Natural killer cell treated with Interleukin-12 subunit alpha and Interleukin-12 subunit beta and Interleukin-15 and Interleukin-18, amount 100 ng/mL, for 72 hours (primary cell): ENCODE results near the gene GPC6. TPM values are rescaled to one million over a fixed set of nuclear protein-coding genes. Genes with fewer than 3 reads are reported as not detected.

Source experiments
- ATAC-seq, 2 donors: fragments of 150-1000 bp; cut with Tn5 transposase in 1 of 2; sonication (Bioruptor Pico), chemical (Tn5 transposase) in 1 of 2; 2 replicates each; pipeline ENCODE4 v1.10.0; 2021
- DNase-seq: peaks from one replicate; pipeline ENCODE4 v3.0.0; 2022; ENCODE audit warnings: low spot score
- H3K27ac Mint-ChIP-seq, 2 donors: 1 replicate in 1 of 2; 2 replicates in 1 of 2; pipeline ENCODE4 v1.8.0; 2022; ENCODE audit warnings: mixed read lengths in 2 of 2, mild to moderate bottlenecking in 1 of 2, moderate library complexity in 1 of 2
- H3K27me3 Mint-ChIP-seq, 2 donors: 1 replicate in 1 of 2; 2 replicates in 1 of 2; pipeline ENCODE4 v1.8.0; 2022; ENCODE audit warnings: mixed read lengths in 2 of 2
- H3K36me3 Mint-ChIP-seq: one replicate; pipeline ENCODE4 v1.8.0; 2022; ENCODE audit warnings: mixed read lengths
- H3K4me1 Mint-ChIP-seq, 2 donors: 1 replicate in 1 of 2; 2 replicates in 1 of 2; pipeline ENCODE4 v1.8.0; 2022; ENCODE audit warnings: low read depth in 2 of 2, mixed read lengths in 2 of 2, mild to moderate bottlenecking in 1 of 2
- H3K4me3 Mint-ChIP-seq: one replicate; pipeline ENCODE4 v1.8.0; 2022; ENCODE audit warnings: mixed read lengths
- H3K9me3 Mint-ChIP-seq: 2 replicates; pipeline ENCODE4 v1.8.0; 2022; ENCODE audit warnings: mixed read lengths
- total RNA-seq, 2 donors: library from RNA; stranded (reverse); gene quantifications; one replicate each; pipeline ENCODE4 v1.2.3, GENCODE V29; 2022

The GPC6 gene
- total RNA-seq, 2 donors from 2014 or later, result not detected

- Mint-ChIP-seq H3K27me3 (no peaks in the 10 kb centered on the region), H3K4me1 (no peaks in the 10 kb centered on the region), H3K4me3 (no peak overlapping the region), H3K27ac (no peak overlapping the region), H3K9me3 (peaks cover 9% of the 10 kb centered on the region), H3K36me3 (no peaks in the 10 kb centered on the region)
- DNase-seq (no peak), ATAC-seq (no peak)
These were observed 102.3 kb downstream of the GPC6 start for GRCh38 chr13:93328943-93329342.

- Mint-ChIP-seq H3K4me3 (no peak overlapping the region), H3K27ac (no peak overlapping the region), H3K36me3 (no peaks in the 10 kb centered on the region), H3K4me1 (no peaks in the 10 kb centered on the region), H3K27me3 (no peaks in the 10 kb centered on the region), H3K9me3 (peaks cover 5% of the 10 kb centered on the region)
- no peak for ATAC-seq
- no peak for DNase-seq
These were observed 110.1 kb downstream of the GPC6 start for GRCh38 chr13:93336728-93337127.

- Mint-ChIP-seq H3K36me3 (no peaks in the 10 kb centered on the region), H3K9me3 (peaks cover 11% of the 10 kb centered on the region), H3K27me3 (no peaks in the 10 kb centered on the region), H3K4me3 (no peak overlapping the region), H3K27ac (no peak overlapping the region), H3K4me1 (no peaks in the 10 kb centered on the region)
- ATAC-seq, result no peak
- no peak for DNase-seq
These were observed 111.4 kb downstream of the GPC6 start for GRCh38 chr13:93338030-93338429.

- DNase-seq (no peak), ATAC-seq (no peak)
- Mint-ChIP-seq H3K4me3 (no peak overlapping the region), H3K4me1 (no peaks in the 10 kb centered on the region), H3K27me3 (no peaks in the 10 kb centered on the region), H3K9me3 (peaks cover 16% of the 10 kb centered on the region), H3K27ac (no peak overlapping the region), H3K36me3 (no peaks in the 10 kb centered on the region)
These were observed 112.3 kb downstream of the GPC6 start for GRCh38 chr13:93338906-93339305.

- no peaks in the 10 kb centered on the region for H3K27me3 Mint-ChIP-seq
- DNase-seq (no peak), ATAC-seq (no peak)
- H3K4me3 Mint-ChIP-seq, result no peak overlapping the region
- H3K36me3 Mint-ChIP-seq, result no peaks in the 10 kb centered on the region
- peaks cover 19% of the 10 kb centered on the region for H3K9me3 Mint-ChIP-seq
- H3K27ac Mint-ChIP-seq, result no peak overlapping the region
- no peaks in the 10 kb centered on the region for H3K4me1 Mint-ChIP-seq
These were observed 112.9 kb downstream of the GPC6 start for GRCh38 chr13:93339550-93339949.

- ATAC-seq, result no peak
- H3K4me3 Mint-ChIP-seq, result no peak overlapping the region
- H3K27me3 Mint-ChIP-seq, result no peaks in the 10 kb centered on the region
- H3K36me3 Mint-ChIP-seq, result no peaks in the 10 kb centered on the region
- no peak for DNase-seq
- H3K9me3 Mint-ChIP-seq, result peaks cover 16% of the 10 kb centered on the region
- H3K27ac Mint-ChIP-seq, result no peak overlapping the region
- H3K4me1 Mint-ChIP-seq, result no peaks in the 10 kb centered on the region
These were observed 114.9 kb downstream of the GPC6 start for GRCh38 chr13:93341517-93341916.

- H3K4me1 Mint-ChIP-seq, result no peaks in the 10 kb centered on the region
- H3K27me3 Mint-ChIP-seq, result no peaks in the 10 kb centered on the region
- no peaks in the 10 kb centered on the region for H3K36me3 Mint-ChIP-seq
- ATAC-seq, result no peak
- H3K9me3 Mint-ChIP-seq, result peaks cover 16% of the 10 kb centered on the region
- no peak overlapping the region for H3K27ac Mint-ChIP-seq
- no peak for DNase-seq
- no peak overlapping the region for H3K4me3 Mint-ChIP-seq
These were observed 116.5 kb downstream of the GPC6 start for GRCh38 chr13:93343097-93343496.

- no peaks in the 10 kb centered on the region for H3K36me3 Mint-ChIP-seq
- ATAC-seq, result no peak
- H3K9me3 Mint-ChIP-seq, result peaks cover 16% of the 10 kb centered on the region
- H3K4me1 Mint-ChIP-seq, result no peaks in the 10 kb centered on the region
- DNase-seq, result no peak
- H3K27ac Mint-ChIP-seq, result no peak overlapping the region
- no peak overlapping the region for H3K4me3 Mint-ChIP-seq
- no peaks in the 10 kb centered on the region for H3K27me3 Mint-ChIP-seq
These were observed 117.6 kb downstream of the GPC6 start for GRCh38 chr13:93344048-93344705.

GRCh38 chr13:93345024-93345423 lies 118.4 kb downstream of the GPC6 start:
- no peak overlapping the region for H3K27ac Mint-ChIP-seq
- ATAC-seq (no peak), DNase-seq (no peak)
- H3K36me3 Mint-ChIP-seq, result no peaks in the 10 kb centered on the region
- H3K27me3 Mint-ChIP-seq, result no peaks in the 10 kb centered on the region
- peaks cover 16% of the 10 kb centered on the region for H3K9me3 Mint-ChIP-seq
- H3K4me1 Mint-ChIP-seq, result no peaks in the 10 kb centered on the region
- no peak overlapping the region for H3K4me3 Mint-ChIP-seq

GRCh38 chr13:93345770-93346169 lies 119.2 kb downstream of the GPC6 start:
- Mint-ChIP-seq H3K36me3 (no peaks in the 10 kb centered on the region), H3K27me3 (no peaks in the 10 kb centered on the region), H3K4me3 (no peak overlapping the region), H3K27ac (no peak overlapping the region), H3K9me3 (peaks cover 16% of the 10 kb centered on the region), H3K4me1 (no peaks in the 10 kb centered on the region)
- DNase-seq (no peak), ATAC-seq (no peak)

GRCh38 chr13:93352616-93353015 lies 126.0 kb downstream of the GPC6 start:
- Mint-ChIP-seq H3K27me3 (no peaks in the 10 kb centered on the region), H3K4me3 (no peak overlapping the region), H3K9me3 (peaks cover 20% of the 10 kb centered on the region), H3K27ac (no peak overlapping the region), H3K4me1 (no peaks in the 10 kb centered on the region), H3K36me3 (peaks cover 6% of the 10 kb centered on the region)
- DNase-seq (no peak), ATAC-seq (no peak)

GRCh38 chr13:93355094-93355493 lies 128.5 kb downstream of the GPC6 start:
- no peak for DNase-seq
- Mint-ChIP-seq H3K4me3 (no peak overlapping the region), H3K27ac (no peak overlapping the region), H3K4me1 (no peaks in the 10 kb centered on the region), H3K9me3 (peaks cover 20% of the 10 kb centered on the region), H3K36me3 (peaks cover 6% of the 10 kb centered on the region), H3K27me3 (no peaks in the 10 kb centered on the region)
- no peak for ATAC-seq

GRCh38 chr13:93356469-93356868 lies 129.9 kb downstream of the GPC6 start:
- ATAC-seq (no peak), DNase-seq (no peak)
- Mint-ChIP-seq H3K27ac (no peak overlapping the region), H3K36me3 (peaks cover 6% of the 10 kb centered on the region), H3K4me3 (no peak overlapping the region), H3K9me3 (peaks cover 17% of the 10 kb centered on the region), H3K4me1 (no peaks in the 10 kb centered on the region), H3K27me3 (no peaks in the 10 kb centered on the region)

GRCh38 chr13:93360021-93360420 lies 133.4 kb downstream of the GPC6 start:
- DNase-seq (no peak), ATAC-seq (no peak)
- Mint-ChIP-seq H3K9me3 (peaks cover 13% of the 10 kb centered on the region), H3K27me3 (no peaks in the 10 kb centered on the region), H3K27ac (no peak overlapping the region), H3K36me3 (peaks cover 5% of the 10 kb centered on the region), H3K4me1 (no peaks in the 10 kb centered on the region), H3K4me3 (no peak overlapping the region)

- ATAC-seq, result no peak
- Mint-ChIP-seq H3K27me3 (no peaks in the 10 kb centered on the region), H3K4me1 (no peaks in the 10 kb centered on the region), H3K36me3 (no peaks in the 10 kb centered on the region), H3K27ac (no peak overlapping the region), H3K4me3 (no peak overlapping the region), H3K9me3 (peaks cover 7% of the 10 kb centered on the region)
- no peak for DNase-seq
These were observed 135.1 kb downstream of the GPC6 start for GRCh38 chr13:93361703-93362102.
